NCI-H1092 (cell line): ENCODE results near the gene CHODL.
A peak's percentile ranks its signal among the peaks of the same experiment; 100 is the strongest.

Experiments used
- DNase-seq: peaks from one replicate; lab custom pipeline; 2025; lab: John Stamatoyannopoulos, UW

The CHODL gene

GRCh38 chr21:18244671-18245463 lies at the start of gene CHODL:
Gene CHODL, plus strand, starts transcription at chr21:18244833. Its CDS starts 391 bp downstream, at chr21:18245224.
- DNase-seq, result peak; percentile 40

- peak; percentile 7 for DNase-seq
These were observed 39.7 kb upstream of the CHODL start for GRCh38 chr21:18204931-18205330.

- no peak for DNase-seq
These were observed 26.3 kb upstream of the CHODL start for GRCh38 chr21:18218331-18218730.

- no peak for DNase-seq
These were observed 24.1 kb upstream of the CHODL start for GRCh38 chr21:18220498-18220897.

GRCh38 chr21:18222346-18222745 lies 22.3 kb upstream of the CHODL start:
- DNase-seq, result no peak

- no peak for DNase-seq
These were observed 16.4 kb upstream of the CHODL start for GRCh38 chr21:18228060-18228739.

- no peak for DNase-seq
These were observed 9.1 kb upstream of the CHODL start for GRCh38 chr21:18235545-18235944.

GRCh38 chr21:18245464-18245967 lies 883 bp downstream of the CHODL start:
- DNase-seq, result peak; percentile 50

GRCh38 chr21:18248171-18248570 lies 3.5 kb downstream of the CHODL start:
- DNase-seq, result no peak

GRCh38 chr21:18249672-18250071 lies 5.0 kb downstream of the CHODL start:
- no peak for DNase-seq

GRCh38 chr21:18251065-18251464 lies 6.4 kb downstream of the CHODL start:
- DNase-seq, result peak; percentile 7

- no peak for DNase-seq
These were observed 7.6 kb downstream of the CHODL start for GRCh38 chr21:18252256-18252655.

GRCh38 chr21:18252680-18253079 lies 8.0 kb downstream of the CHODL start:
- DNase-seq, result no peak

GRCh38 chr21:18253221-18253620 lies 8.6 kb downstream of the CHODL start:
- no peak for DNase-seq

GRCh38 chr21:18253799-18254198 lies 9.2 kb downstream of the CHODL start:
- DNase-seq, result no peak

GRCh38 chr21:18265944-18266343 lies 21.3 kb downstream of the CHODL start:
- DNase-seq, result no peak

GRCh38 chr21:18267496-18267895 lies 22.9 kb downstream of the CHODL start:
- no peak for DNase-seq

GRCh38 chr21:18268906-18269305 lies 24.3 kb downstream of the CHODL start:
- DNase-seq, result no peak

GRCh38 chr21:18269856-18270255 lies 25.2 kb downstream of the CHODL start:
- no peak for DNase-seq

GRCh38 chr21:18273400-18273799 lies 28.8 kb downstream of the CHODL start:
- DNase-seq, result no peak

- no peak for DNase-seq
These were observed 29.7 kb downstream of the CHODL start for GRCh38 chr21:18274370-18274769.

GRCh38 chr21:18275781-18276180 lies 31.1 kb downstream of the CHODL start:
- DNase-seq, result peak; percentile 9

GRCh38 chr21:18285379-18285778 lies 40.7 kb downstream of the CHODL start:
- DNase-seq, result no peak
